ENCODE results near the gene IFNAR2.
A peak's percentile ranks its signal among the peaks of the same experiment; 100 is the strongest.
"Not testable (repeated sequence)": the region's sequence is repeated elsewhere in the genome, so short reads cannot be mapped to it uniquely, and the experiment has no call there.

Gene IFNAR2

DNA sequence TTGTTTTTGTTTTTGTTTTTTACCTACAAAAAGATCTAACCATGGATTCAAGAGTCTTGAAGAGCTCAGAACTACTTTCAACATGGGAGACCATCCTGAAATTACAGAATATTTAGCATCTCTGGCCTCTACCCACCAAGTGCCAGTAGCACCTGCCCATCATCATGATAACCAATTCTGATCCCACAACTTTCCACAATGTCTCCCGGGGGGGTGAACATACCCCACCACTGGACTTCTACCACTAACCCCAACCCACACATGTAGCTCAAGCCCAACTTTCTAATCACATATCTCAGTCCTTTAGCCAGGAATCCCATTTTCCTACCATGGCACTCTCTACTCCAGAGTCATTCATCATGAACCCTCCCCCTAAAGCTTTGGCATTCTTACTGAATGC is 15.7 kb upstream of the IFNAR2 start:
- DNase-seq (ENCODE audit: low read depth) = no peak

- DNase-seq (ENCODE audit: low read depth) = no peak
Measured at GRCh38 chr21:33217138-33217520, 12.6 kb upstream of the IFNAR2 start.

GRCh38 chr21:33219300-33219699 is 10.4 kb upstream of the IFNAR2 start:
- DNase-seq (ENCODE audit: low read depth) = no peak

GRCh38 chr21:33219954-33220353 is 9.8 kb upstream of the IFNAR2 start:
- DNase-seq (ENCODE audit: low read depth) = no peak

GRCh38 chr21:33225376-33225775 is 4.4 kb upstream of the IFNAR2 start:
- DNase-seq (ENCODE audit: low read depth) = not testable (repeated sequence)

DNA sequence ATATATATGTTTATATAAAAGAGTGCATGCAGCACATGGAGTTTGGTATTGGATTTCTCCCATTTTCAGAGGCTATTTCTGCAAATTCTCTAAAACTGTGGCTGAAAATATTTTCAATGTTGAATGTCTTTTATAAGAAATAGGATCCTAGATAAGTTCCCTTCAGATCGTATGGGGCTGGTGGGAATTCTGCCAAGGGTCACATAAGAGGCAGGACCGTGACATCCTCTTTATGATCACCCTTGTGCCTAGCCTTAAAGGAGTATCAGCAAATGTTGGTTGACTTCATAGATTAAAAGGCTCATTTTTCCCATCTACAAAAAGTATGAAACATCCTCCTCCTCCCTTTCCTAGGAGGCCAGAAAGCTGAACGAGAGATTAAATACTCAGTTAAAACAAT is 1.3 kb upstream of the IFNAR2 start:
- DNase-seq (ENCODE audit: low read depth) = no peak

DNA sequence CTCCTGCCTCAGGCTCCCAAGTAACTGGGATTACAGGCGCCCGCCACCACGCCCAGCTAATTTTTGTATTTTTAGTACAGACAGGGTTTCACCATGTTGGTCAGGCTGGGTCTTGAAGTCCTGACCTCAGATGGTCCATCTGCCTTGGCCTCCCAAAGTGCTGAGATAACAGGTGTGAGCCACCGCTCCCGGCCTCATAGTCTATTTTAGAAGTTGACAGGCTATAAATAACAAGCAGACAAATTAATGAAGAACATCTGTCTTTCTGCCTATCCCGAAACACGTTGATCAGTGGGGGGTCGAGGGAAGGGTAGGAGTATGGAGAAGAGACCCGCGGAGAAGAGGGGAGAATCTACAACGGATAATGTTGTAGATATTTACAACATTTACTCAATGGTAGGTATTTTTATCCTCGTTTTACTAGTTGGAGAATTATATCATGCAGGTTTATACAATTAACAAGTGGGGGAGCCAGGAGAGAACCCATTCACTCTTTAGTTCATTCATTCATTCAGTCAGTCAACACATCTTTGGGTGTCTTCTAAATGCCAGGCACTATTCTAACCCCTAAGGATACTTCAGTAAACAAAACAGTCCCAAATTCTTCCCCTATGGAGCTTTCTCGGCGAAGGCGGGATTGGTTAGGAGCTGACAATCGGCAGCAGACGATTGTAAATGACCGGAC is 497 bp upstream of the IFNAR2 start:
- DNase-seq (ENCODE audit: low read depth) = no peak

DNA sequence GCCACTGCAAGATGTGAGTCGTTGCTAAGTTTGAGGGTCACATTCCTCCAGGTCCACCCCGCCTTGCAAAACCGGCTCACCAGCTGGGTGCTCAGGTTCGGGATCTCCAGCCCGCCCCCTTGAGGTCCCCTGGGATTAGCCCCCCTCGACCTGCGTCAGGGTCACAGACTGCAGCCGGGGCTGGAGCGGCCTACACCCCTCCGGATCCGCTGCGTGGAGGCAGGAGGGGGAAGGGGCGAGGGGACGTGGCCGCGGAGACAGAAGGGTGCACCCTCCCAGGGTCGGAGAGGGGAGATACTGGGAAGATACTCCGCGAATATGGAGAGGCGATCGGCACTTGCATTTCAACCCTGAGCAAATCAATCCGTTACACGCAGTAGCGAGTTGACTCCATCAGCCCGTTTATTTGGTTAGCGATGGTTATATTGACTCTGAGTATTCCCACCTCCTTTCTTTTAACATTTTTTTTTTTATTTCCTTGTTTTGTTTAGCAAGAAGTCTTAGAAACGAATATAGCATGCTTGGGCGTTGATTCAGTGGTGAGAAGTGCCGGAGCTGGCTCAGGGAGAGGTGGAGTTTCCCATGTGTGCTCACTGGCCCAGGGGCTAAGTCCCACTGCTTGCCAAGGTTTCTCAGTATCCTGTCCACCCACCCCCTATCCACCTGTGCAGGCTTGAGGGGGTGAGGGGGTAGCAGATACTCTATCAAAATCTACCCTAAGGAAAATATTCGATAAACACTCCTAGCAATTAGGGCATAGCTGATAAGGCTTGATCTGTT is 997 bp downstream of the IFNAR2 start:
- DNase-seq (ENCODE audit: low read depth) = peak; percentile 29

DNA sequence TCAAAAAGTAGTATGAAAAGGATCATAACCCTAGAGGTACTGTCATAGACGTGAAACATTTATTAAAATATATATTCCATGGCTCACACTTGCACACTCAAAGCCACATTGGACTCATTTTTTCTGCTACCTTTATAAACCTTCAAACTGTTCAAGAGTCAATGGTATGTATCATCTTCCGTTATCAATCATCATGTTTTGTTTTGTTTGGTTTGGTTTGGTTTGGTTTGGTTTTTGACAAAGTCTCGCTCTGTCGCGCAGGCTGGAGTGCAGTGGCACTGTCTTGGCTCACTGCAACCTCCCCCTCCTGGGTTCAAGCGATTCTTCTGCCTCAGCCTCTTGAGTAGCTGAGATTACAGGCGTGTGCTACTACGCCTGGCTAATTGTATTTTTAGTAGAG is 1.8 kb downstream of the IFNAR2 start:
- DNase-seq (ENCODE audit: low read depth) = no peak

- DNase-seq (ENCODE audit: low read depth) = no peak
Measured at GRCh38 chr21:33232291-33233034, 2.7 kb downstream of the IFNAR2 start.

- DNase-seq (ENCODE audit: low read depth) = no peak
Measured at GRCh38 chr21:33234635-33235520, 5.1 kb downstream of the IFNAR2 start.

GRCh38 chr21:33236013-33236686 is 6.4 kb downstream of the IFNAR2 start:
- no peak for DNase-seq (ENCODE audit: low read depth)

DNA sequence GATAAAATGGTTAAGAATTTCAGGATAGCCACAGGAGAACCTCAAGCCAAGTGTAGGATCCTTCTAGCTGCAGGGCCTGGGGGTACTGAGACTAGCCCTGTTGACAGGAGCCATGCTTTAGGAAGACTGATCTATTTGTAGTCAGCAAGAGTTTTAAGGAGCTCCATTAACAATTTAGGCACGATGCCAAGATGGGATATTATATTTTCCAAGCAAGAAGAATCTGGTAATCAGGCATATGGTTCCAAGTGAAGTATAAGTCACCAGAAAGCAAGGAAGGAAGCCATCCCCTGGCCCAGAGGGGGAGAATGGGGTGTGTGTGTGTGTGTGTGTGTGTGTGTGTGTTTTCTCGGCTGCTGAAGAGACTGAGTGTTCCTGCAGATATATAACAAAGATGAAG is 7.0 kb downstream of the IFNAR2 start:
- DNase-seq (ENCODE audit: low read depth) = no peak

DNA sequence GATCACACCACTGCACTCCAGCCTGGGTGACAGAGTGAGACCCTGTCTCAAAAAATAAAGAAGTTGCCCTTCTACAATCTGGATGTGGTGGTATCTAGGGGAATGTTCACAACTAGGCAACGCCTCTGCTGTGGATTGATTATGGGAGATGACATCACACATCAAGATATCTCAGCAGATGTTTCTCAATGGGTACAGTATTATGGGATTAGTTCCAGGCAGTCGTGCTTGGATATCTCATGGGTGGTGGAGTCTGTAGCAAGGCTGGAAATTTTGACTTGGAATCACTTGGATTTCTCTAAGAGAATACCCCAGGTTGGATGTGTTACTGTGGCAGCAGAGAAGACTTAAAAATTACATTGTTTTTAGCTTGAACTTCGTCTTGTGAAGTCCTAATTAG is 7.7 kb downstream of the IFNAR2 start:
- no peak for DNase-seq (ENCODE audit: low read depth)

GRCh38 chr21:33238146-33238545 is 8.4 kb downstream of the IFNAR2 start:
- DNase-seq (ENCODE audit: low read depth) = no peak

DNA sequence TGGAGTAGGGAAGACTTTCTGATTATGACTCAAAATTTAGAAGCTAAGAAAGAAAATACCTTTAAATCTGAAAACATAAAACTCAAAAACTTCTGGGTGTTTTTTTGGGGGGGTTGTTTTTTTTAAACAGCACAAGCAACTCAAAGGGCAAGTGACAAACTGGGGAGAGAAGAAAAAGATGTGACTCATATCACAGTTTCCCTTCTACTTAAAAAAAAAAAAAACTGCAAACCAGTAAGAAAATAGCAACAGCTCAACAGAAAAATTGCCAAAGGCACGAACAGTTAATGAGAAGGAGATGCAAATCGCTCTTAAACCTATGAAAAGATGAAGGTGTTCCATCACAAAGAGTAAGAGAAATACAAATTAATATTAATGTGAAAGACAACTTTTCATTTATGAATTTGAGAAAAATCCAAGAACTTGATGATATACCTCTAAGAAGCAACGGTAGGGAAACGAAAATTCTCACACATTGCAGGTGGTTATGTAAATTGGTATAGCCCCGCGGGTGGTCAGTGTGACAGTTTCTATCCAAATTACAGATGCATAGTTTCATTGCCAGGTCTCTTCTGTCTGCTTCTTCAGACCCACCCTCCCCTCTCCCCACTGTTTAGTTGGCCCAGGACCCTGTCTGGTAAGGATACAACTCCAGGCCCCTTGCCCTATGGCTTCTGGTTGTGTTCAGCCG is 9.0 kb downstream of the IFNAR2 start:
- DNase-seq (ENCODE audit: low read depth) = no peak

- not testable (repeated sequence) for DNase-seq (ENCODE audit: low read depth)
Measured at GRCh38 chr21:33239559-33240127, 9.9 kb downstream of the IFNAR2 start.

- DNase-seq (ENCODE audit: low read depth) = no peak
Measured at GRCh38 chr21:33240404-33240803, 10.7 kb downstream of the IFNAR2 start.

DNA sequence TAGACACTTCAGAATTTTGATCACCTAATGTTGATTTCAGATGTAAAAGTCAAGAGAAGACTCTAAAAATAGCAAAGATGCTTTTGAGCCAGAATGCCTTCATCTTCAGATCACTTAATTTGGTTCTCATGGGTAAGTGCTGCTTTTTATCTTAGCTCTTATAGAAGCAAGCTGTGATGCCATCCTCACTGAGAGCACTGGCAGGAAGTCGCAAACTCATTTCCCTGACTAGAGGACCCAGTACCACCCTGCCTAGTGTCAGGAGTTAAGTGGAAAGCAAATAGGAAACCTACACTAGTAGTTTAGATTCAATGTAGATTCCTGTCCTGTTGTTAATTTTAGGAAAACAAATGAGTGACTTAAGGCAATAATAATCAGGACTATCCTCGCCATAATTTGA is 12.1 kb downstream of the IFNAR2 start:
- no peak for DNase-seq (ENCODE audit: low read depth)

DNA sequence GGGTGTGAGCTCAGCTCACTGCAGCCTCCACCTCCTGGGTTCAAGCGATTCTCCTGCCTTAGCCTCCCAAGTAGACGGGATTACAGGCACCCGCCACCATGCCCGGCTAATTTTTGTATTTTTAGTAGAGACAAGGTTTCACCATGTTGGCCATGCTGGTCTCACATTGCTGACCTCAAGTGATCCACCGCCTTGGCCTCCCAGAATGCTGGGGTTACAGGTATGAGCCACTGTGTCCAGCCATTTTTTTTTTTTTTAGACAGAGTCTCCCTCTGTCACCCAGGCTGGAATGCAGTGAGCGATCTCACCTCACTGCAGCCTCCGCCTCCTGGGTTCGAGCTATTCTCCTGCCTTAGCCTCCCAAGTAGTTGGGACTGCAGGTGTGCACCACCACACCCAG is 13.1 kb downstream of the IFNAR2 start:
- DNase-seq (ENCODE audit: low read depth) = not testable (repeated sequence)

All from HS-27A (cell line).